Measurements from ENCODE around the gene GMCL2.

The GMCL2 gene

DNA sequence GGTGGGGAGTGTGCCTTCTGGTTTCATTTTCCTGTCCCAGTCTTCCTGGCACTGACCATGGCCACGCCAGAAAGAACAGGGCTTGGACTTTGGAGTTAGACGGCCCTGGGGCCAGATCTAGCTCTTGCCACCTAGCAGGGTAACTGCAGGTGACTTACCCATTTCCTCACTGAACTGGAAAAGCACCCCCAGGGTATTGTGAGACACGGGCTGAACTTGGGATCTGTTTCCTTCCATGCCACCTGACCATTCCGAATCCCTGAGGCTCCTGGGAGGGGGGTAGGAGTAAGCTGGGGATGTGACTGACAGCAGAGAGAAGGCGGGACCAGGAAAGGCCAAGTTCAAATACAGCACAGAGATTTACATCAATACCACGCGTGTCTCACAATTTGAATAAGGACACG is 26.6 kb upstream of the GMCL2 start:
- no peaks in the 10 kb centered on the region for H3K9me3 ChIP-seq
- peaks cover 89% of the 10 kb centered on the region for H3K36me3 ChIP-seq
- no peaks in the 10 kb centered on the region for H3K4me1 ChIP-seq
- no peaks in the 10 kb centered on the region for H3K27me3 ChIP-seq
- TF ChIP-seq, protein P1, sequence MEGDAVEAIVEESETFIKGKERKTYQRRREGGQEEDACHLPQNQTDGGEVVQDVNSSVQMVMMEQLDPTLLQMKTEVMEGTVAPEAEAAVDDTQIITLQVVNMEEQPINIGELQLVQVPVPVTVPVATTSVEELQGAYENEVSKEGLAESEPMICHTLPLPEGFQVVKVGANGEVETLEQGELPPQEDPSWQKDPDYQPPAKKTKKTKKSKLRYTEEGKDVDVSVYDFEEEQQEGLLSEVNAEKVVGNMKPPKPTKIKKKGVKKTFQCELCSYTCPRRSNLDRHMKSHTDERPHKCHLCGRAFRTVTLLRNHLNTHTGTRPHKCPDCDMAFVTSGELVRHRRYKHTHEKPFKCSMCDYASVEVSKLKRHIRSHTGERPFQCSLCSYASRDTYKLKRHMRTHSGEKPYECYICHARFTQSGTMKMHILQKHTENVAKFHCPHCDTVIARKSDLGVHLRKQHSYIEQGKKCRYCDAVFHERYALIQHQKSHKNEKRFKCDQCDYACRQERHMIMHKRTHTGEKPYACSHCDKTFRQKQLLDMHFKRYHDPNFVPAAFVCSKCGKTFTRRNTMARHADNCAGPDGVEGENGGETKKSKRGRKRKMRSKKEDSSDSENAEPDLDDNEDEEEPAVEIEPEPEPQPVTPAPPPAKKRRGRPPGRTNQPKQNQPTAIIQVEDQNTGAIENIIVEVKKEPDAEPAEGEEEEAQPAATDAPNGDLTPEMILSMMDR (IDR thresholded peaks at IDR 0.05; ENCODE audit: low read depth, low read length), result no peak
- no peak overlapping the region for H3K4me3 ChIP-seq (ENCODE audit: low read depth, low read length)
- no peak for DNase-seq

DNA sequence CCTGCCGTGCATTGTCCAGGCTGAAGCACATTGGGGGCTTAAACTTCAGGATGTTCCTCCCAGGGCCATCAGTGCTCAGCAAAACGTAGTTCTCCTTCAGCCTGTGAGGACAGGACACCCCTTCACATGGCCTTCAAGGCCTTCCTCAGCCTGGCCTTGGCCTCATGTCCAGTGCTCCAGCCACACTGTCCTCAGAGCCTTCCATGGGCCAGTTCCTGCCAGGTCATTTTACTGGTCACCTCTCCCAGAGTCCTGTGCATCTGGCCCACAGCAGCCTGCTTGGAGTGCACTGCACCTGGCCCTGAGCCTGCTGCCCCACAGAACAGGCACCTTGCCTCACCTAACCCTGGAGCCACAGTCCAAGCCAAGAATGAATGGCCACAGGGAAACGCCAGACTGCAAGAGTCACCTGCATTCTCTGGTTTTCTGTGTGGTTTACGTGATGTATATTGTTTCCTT is 25.9 kb upstream of the GMCL2 start:
- peaks cover 91% of the 10 kb centered on the region for H3K36me3 ChIP-seq
- H3K9me3 ChIP-seq, result no peaks in the 10 kb centered on the region
- H3K4me3 ChIP-seq (ENCODE audit: low read depth, low read length), result no peak overlapping the region
- TF ChIP-seq, protein P1 (IDR thresholded peaks at IDR 0.05; ENCODE audit: low read depth, low read length), result no peak
- no peak for DNase-seq
- no peaks in the 10 kb centered on the region for H3K4me1 ChIP-seq
- no peaks in the 10 kb centered on the region for H3K27me3 ChIP-seq

DNA sequence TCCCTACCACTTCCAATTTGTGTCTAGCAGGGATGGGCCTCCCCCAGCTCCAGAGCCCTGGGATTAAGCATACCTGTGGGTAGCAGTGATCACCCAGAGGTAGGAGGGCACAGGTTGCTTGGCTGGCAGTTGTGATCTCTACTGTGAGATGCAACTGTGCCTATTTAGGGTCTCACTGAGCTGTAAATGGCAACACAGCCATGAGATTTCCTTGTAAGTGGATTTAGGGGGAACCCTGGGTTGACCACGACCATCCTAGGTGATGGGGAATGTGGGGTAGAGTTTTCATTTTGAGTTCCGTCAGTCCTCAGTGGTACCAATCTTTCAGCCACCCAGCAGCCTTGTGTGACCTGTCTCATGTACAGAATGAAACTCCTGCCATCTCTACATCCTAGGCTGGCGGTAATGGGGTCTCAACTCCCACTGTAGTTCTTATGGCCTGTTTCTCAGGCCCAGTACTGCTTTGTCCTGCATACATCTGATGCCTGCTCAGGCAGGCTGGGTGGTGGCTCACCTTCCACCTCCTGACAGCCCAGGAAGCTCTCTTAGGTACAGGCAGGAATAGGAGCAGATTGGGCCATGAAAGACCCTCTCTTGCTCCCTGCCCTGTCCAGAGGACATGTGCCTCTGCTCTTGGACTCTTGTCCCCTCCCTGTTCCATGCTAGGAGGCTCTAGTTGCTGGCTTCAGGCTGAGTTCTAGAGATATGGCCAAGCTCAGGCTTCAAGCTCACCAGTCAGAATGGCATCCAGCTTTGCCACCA is 25.3 kb upstream of the GMCL2 start:
- Histone ChIP-seq H3K4me1 (no peaks in the 10 kb centered on the region), H3K36me3 (peaks cover 97% of the 10 kb centered on the region), H3K9me3 (no peaks in the 10 kb centered on the region), H3K27me3 (no peaks in the 10 kb centered on the region), H3K4me3 (ENCODE audit: low read depth, low read length) (no peak overlapping the region)
- no peak for DNase-seq
- TF ChIP-seq, protein P1 (IDR thresholded peaks at IDR 0.05; ENCODE audit: low read depth, low read length), result no peak

DNA sequence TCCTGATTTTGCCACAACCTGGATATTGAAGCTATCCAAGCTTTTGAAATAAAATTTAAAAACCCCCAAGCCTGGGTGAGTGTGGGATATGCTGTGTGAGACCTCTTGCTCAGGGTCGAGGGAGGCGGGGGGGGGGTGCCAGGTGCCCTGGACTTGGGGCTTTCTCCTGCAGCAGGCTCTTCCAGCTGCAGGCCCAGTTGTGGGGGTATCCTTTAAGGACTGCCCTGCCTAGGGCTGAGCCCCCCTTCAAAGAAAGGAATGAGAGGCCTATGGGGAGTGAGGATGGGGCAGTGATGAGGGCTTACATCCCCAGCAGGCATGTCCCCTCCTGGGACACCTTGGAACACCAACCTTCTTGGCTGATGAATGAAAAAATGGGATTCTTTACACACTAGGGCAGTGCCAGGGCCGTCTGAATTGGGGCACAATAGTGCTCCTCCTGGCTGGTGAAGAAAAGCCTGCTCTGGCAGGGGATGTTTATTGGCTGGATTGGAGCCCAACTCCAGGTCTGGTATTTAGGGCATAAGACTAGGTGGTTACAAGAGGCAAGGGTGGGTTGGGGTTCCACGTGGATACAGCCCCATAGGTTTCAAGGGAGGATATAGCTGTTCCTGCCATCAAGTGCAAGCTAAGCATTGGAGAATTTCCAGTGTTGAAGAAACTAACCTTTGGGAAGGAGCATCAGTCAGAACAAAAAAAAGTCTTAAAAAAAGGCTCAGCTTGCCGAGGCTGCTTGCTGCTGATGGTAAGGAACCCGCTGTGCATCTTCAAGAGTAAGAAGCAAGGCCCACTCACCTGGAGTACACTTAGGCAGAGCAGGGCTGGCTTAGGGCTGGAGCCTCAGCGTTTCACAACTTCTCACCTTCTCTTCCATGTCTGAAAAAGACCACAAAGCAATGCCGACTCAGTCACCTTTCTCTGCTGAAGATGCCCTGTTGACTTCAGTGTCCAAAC is 24.2 kb upstream of the GMCL2 start:
- H3K4me3 ChIP-seq (ENCODE audit: low read depth, low read length), result no peak overlapping the region
- H3K9me3 ChIP-seq, result no peaks in the 10 kb centered on the region
- no peak for DNase-seq
- H3K27me3 ChIP-seq, result no peaks in the 10 kb centered on the region
- peaks cover 6% of the 10 kb centered on the region; the same call in 1 of the 2 replicates for H3K4me1 ChIP-seq
- TF ChIP-seq, protein P1 (IDR thresholded peaks at IDR 0.05; ENCODE audit: low read depth, low read length), result no peak
- peaks cover 100% of the 10 kb centered on the region for H3K36me3 ChIP-seq

DNA sequence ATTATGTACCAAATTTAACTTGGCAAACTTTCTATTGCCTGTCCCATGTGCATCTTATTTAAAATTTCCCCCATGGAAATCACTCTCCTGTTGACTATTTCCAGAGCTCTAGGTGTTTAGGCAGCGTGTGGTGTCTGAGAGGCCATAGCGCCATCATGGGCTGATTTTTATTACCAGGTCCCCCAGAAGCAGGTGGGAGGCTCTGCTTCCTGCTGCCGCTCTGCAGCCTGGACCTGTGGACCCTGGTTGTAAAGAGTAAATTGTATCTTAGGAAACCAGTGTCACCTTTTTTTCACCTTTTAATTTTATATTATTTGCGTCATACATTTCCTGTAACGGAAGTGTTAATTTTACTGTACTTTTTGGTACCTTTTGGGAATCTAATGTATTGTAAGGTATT is 23.5 kb upstream of the GMCL2 start:
- DNase-seq, result no peak
- TF ChIP-seq, protein P1 (IDR thresholded peaks at IDR 0.05; ENCODE audit: low read depth, low read length), result no peak
- peaks cover 100% of the 10 kb centered on the region for H3K36me3 ChIP-seq
- H3K4me3 ChIP-seq (ENCODE audit: low read depth, low read length), result no peak overlapping the region
- H3K27me3 ChIP-seq, result no peaks in the 10 kb centered on the region
- peaks cover 6% of the 10 kb centered on the region; the same call in 1 of the 2 replicates for H3K4me1 ChIP-seq
- H3K9me3 ChIP-seq, result no peaks in the 10 kb centered on the region
